Smooth muscle cell of the brain vasculature (primary cell): Measurements from ENCODE around the gene SGPP1.
"Not testable (repeated sequence)": the region's sequence is repeated elsewhere in the genome, so short reads cannot be mapped to it uniquely, and the experiment has no call there.

ENCODE experiments used
- DNase-seq: peaks from one replicate; pipeline ENCODE4 v3.0.0-alpha.2; 2012; ENCODE audit warnings: low read depth, low spot score

The SGPP1 gene

DNA sequence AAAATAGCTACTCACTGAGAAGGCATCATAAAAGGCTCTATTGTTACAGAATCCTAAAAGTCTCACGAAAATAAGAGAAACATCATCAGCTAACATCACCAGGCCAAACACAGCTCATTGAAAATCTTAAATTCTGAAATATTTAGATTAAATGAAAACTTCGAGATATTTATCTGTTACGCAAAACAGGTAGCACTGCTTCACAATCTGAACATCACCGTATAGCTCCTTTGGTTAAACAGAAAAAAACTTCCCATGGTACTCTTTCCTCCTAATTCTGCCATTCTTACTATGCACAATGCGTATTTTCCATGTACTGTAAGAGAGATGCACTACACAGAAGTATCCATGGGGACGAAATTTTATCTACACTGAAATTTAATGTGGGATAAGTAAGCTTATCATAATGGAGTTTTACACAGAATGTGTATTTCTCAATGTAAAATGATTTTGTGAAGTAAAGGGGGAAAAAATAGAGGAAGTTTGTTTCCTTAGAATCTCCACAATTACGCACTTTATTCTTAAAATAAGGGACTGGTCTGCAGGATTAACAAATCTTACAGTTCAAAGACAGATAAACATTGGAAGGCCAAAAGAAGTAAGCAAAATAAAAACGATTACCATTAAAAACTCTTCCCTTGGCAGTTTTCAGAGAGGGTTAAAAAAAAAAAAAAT, 1.9 kb downstream of the SGPP1 start:
- no peak for DNase-seq

- no peak for DNase-seq
These were observed 10.2 kb downstream of the SGPP1 start for GRCh38 chr14:63717702-63718101.

GRCh38 chr14:63715360-63715759, 12.5 kb downstream of the SGPP1 start:
- no peak for DNase-seq

- DNase-seq: no peak
These were observed 14.1 kb downstream of the SGPP1 start for GRCh38 chr14:63713764-63714163.

GRCh38 chr14:63713058-63713457, 14.8 kb downstream of the SGPP1 start:
- no peak for DNase-seq

DNA sequence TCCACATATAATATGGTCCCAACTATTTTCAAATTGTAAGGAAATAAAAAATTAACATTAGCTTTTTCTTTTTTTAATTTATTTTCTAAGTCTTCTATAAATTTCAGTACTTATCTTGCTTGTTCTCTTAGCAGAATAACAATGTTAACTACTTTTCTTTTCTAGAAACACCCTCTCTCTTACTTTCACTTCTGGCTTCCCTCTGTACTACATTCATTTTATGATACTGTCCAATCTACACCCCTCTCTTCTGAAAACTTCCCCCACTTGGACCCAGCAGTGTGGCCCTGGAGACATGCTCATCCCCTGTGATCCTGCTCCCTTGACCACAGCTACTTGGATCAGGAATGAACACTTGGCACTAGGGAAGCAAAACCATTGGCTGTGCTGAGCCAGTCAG, 15.7 kb downstream of the SGPP1 start:
- DNase-seq: no peak

DNA sequence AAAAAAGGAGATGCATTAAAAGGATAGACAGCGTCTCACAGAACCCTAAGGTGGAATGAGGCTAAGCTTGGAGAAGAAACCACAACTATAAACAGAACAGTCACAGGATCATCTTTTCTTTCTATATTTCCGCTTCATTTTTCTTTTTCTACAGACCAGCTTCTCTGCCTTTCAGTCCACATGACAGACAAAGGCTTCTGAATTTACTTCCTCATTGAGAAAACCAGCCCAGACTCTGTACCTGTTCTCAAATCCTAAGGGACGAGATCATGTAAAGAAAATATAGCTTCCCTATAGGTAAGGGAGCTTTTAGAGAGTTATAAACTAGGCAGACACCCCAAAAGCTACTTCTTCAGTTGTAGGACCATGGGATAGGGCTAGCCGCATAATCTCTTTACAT, 17.4 kb downstream of the SGPP1 start:
- no peak for DNase-seq

- no peak for DNase-seq
These were observed 18.3 kb downstream of the SGPP1 start for GRCh38 chr14:63709589-63709988.

DNA sequence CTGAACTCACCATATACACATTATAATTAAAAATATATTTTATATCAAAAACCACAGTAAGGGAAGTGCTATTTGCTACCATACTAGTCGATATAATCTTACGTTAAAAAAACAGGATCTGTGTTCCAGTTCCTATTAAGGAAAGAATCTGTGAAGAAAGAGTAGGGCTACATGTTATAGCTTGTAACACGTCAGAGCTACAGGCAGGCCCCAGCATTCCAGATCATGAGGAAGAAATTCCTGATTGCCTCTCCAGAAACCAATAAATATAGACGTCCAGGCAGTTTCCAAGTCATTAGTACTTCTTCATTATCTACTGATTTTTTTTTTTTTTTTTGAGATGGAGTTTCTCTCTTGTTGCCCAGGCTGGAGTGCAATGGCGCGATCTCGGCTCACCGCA, 20.6 kb downstream of the SGPP1 start:
- DNase-seq: no peak

DNA sequence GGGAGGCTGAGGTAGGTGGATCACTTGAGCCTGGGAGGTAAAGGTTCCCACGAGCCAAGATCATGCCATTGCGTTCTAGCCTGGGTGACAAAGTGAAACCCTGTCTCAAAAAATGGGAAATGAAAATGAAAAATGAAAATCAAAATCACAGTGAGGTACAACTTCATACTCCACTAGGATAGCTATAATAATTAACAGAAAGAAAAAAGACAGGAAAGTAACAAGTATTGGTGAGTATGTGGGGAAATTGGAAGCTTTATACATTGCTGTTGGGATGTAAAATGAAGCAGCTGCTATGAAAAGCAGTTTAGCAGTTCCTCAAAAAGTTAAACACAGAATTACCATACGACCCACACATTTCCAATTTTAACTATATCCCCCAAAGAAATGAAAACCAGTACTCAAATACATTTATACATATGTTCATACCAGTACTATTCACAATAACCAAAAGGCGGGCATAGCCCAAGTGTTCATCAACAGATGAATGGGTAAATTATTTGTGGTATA, 22.2 kb downstream of the SGPP1 start:
- no peak for DNase-seq

- DNase-seq: not testable (repeated sequence)
These were observed 25.3 kb downstream of the SGPP1 start for GRCh38 chr14:63702530-63702929.

DNA sequence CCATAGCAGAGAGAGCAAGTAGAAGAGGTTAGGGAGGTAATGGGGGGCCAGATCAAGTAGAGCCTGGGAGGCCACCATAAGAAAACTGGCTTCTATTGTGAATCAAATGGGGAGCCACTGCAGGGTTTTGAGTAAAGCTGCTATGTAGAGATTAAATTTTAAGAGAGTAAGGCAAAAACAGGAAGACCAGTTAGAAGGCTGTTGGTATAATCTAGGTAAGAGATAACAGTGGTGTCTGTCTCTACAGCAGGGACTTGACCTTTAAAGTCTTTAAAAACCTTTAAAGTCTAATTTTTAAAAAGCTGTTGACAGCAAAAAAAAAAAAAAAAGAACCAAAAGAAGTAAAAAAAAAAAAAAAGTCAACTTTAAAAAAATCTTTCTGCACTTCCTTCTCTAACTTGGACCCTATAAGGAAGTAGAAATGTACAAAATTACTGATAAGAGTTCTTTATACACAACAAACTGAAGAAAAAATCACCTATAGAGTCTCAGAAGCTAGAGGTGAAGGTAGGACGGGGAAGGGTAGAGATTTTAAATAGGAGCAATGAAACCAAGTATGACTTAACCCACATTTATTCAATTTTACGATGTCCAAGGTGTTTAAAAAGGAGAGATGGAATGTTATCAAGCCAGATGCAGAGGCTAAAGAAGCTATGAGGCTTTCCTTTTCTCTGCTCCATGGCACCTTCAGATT, 26.1 kb downstream of the SGPP1 start:
- DNase-seq: no peak

DNA sequence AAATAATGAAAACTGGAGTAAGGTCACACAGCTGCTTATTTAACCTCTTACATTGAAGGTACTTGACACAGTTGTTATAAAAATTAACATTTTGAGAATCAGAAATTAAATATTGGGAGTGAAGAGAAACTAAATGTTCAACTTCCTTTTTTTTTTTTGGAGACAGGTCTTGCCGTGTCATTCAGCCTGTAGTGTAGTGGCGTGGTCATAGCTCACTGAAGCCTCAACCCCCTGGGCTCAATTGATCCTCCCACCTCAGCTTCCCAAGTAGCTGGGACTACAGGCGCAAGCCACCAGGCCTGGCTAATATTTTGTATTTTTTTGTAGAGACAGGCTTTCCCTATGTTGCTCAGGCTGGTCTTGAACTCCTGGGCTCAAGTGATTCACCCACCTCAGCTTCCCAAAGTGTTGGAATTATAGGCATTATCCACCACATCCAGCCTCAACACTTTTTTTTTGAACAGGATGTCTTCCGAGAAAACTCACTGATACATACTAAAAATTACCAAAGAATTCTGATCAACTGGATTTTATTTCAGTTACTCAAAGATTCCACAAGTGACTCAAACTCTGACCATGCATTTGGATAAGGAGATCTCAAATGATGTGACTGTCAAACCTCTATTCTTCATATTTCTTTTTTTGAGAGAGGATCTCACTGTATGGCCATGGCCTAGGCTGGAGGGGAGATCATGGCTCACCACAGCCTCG, 35.4 kb downstream of the SGPP1 start:
- no peak for DNase-seq

- no peak for DNase-seq
These were observed 38.7 kb downstream of the SGPP1 start for GRCh38 chr14:63689132-63689531.

DNA sequence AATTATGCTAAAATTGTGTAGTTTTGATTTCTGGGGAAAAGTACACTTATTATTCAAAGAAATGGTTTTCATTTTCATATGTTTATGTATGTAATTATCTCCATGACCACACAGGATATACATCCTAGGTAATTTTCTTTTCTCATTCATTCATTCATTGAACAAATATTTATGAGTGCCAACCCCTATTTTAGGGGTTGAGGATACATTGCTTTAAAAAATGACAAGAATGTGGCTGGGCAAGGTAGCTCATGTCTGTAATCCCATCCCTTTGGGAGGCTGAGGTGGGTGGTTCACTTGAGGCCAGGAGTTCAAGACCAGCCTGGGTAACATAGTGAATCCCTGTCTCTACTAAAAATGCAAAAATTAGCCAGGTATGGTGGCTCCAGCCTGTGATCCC, 40.9 kb downstream of the SGPP1 start:
- DNase-seq: no peak

GRCh38 chr14:63685401-63685800, 42.5 kb downstream of the SGPP1 start:
- no peak for DNase-seq

- no peak for DNase-seq
These were observed 44.9 kb downstream of the SGPP1 start for GRCh38 chr14:63682727-63683593.

GRCh38 chr14:63678536-63678935, 49.3 kb downstream of the SGPP1 start:
- no peak for DNase-seq

- no peak for DNase-seq
These were observed 49.9 kb downstream of the SGPP1 start for GRCh38 chr14:63677891-63678379.

DNA sequence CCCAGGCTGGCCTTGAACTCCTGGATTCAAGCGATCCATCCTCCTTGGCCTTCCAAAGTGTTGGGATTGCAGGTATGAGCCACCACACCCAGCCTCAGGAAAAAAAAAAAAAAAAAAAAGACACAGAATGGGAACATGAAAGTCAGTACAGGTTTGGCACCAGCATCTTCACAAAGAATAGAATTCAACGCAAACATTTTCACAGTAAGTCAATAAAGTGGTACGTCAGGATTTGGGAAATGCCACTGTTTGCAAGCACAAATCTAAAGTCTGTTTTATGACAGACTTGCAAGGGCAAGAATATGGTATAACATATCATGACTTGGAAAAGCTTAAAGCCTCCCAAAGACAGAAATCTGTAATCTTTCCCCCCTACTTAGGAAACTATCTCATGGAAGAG, 51.2 kb downstream of the SGPP1 start:
- no peak for DNase-seq

DNA sequence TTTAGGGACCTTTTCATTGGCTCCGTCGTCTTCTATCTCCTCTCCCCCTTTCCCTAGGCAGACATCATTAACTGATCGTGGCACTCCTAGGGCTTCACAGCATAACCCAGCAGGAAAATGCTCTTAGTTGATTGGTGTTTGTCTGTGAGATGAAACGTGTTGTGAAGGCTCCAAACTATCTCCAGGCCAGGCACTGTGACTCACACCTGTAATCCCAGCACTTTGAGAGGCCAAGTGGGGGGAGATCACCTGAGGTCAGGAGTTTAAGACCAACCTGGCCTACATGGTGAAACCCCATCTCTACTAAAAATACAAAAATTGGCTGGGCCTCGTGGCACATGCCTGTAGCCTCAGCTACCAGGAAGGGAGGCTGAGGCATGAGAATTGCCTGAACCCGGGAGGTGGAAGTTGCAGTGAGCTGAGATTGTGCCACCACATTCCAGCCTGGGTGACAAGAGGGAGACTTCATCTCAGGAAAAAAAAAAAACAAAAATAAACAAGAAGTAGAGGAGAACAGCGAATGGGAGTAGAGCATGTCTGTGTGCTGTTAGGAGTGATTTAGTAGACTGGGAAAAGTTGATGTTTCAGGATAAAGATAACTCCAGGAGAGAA, 53.9 kb downstream of the SGPP1 start:
- no peak for DNase-seq
